ENCODE data around the gene TRAM2. TPM values are rescaled to one million over a fixed set of nuclear protein-coding genes. Genes with fewer than 3 reads are reported as not detected.

TRAM2 gene
- total and polyA plus RNA-seq, 2 donors (not counting 3 experiments of a cell fraction or from before 2014, with no cell fraction given), result 85.7 to 98.6 TPM

GRCh38 chr6:52499681-52500236 lies 77.1 kb downstream of the TRAM2 start:
- TF ChIP-seq JUN (IDR thresholded peaks at IDR 0.05; ENCODE audit: borderline replicate concordance, insufficient read depth, insufficient read length, low read depth), result no peak
- TF ChIP-seq POLR2A (IDR thresholded peaks at IDR 0.05; ENCODE audit: low read depth, low read length), result no peak
- no peak for TF ChIP-seq FOS (IDR thresholded peaks at IDR 0.05; ENCODE audit: borderline replicate concordance, insufficient read depth, low read length)
- no peak for TF ChIP-seq GATA2 (IDR thresholded peaks at IDR 0.05; ENCODE audit: insufficient read depth, insufficient read length, low read depth, low read length)
- intact Hi-C loops (cut with micrococcal nuclease), result loop anchor here (1.0 kb wide), 1 partner anchor 8 kb away; no protein-coding TSS in a partner anchor
- Histone ChIP-seq H4K20me1 (replicated peaks; ENCODE audit: control insufficient read depth, extremely low read depth, insufficient read depth, low read length) (no peaks in the 10 kb centered on the region), H3K27ac (ENCODE audit: insufficient read depth, low read depth, low read length) (no peak overlapping the region), H3K27me3 (ENCODE audit: control insufficient read depth in 2 of 2, insufficient read depth in 2 of 2, low read length in 2 of 2) (no peaks in the 10 kb centered on the region), H3K9ac (replicated peaks; ENCODE audit: extremely low read depth, insufficient read depth, low read length) (no peak overlapping the region), H3K4me3 (replicated peaks in 1 of 3; ENCODE audit: insufficient read depth in 1 of 3, low read depth in 1 of 3, low read length in 3 of 3) (no peak overlapping the region), H3K4me1 (ENCODE audit: control insufficient read depth, extremely low read depth, insufficient read depth, low read length) (peaks cover 20% of the 10 kb centered on the region), H3K9me3 (replicated peaks; ENCODE audit: control insufficient read depth, insufficient read depth, low read length) (no peaks in the 10 kb centered on the region), H3K4me2 (ENCODE audit: insufficient read depth, low read length) (no peak overlapping the region), H2AFZ (ENCODE audit: low read depth, low read length) (no peak overlapping the region), H3K79me2 (ENCODE audit: control insufficient read depth, insufficient read depth, low read length) (no peaks in the 10 kb centered on the region), H3K36me3 (ENCODE audit: control insufficient read depth in 2 of 2, extremely low read depth in 1 of 2, insufficient read depth in 2 of 2, low read length in 2 of 2) (peaks cover 6 to 32% of the 10 kb centered on the region in 2 experiments), H3K9me1 (replicated peaks; ENCODE audit: control insufficient read depth, extremely low read depth, insufficient read depth, low read length) (no peaks in the 10 kb centered on the region)
- FAIRE-seq, result no peak
- DNase-seq (ENCODE audit: low read depth, low spot score), result no peak
- ChIA-PET CTCF (interaction anchor here (0.8 to 2.0 kb wide), 5 partner anchors 23 to 84 kb away, joined by 3 to 4 read pairs (median 4); no protein-coding TSS in a partner anchor), POLR2A (no interaction called here)
- dilution Hi-C loops (cut with MboI; ENCODE audit: extremely low pct_ligation_motif_present, low sequenced_read_pairs), result no loop called here
- BruUV-seq (replicated peaks), result no TSS peak

DNA sequence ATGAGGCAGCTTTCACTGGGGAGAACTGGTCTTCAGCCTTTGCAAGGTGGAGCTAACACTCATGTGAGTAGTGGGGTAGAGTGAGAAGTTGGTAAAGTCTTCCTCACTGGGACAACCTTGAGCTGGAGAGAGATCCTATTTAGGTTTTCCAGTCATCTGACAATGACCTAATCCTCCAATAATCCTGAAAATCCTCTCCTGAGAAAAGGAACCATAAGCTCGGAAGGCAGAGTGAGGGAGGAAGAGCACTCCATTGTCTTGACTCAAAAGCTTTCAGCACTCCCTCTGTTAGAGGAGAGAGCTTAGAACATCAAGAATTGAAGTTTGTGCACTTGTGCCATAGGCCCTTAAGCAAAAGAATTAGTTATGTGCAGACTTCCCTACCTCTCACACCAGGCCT lies 77.8 kb downstream of the TRAM2 start:
- BruUV-seq (replicated peaks), result no TSS peak

More for the DNA sequence above, 77.8 kb downstream of the TRAM2 start:
- no peak for FAIRE-seq
- H3K9me3 ChIP-seq (replicated peaks; ENCODE audit: control insufficient read depth, insufficient read depth, low read length), result no peaks in the 10 kb centered on the region
- H3K27me3 ChIP-seq (ENCODE audit: control insufficient read depth in 2 of 2, insufficient read depth in 2 of 2, low read length in 2 of 2), result no peaks in the 10 kb centered on the region
- dilution Hi-C loops (cut with MboI; ENCODE audit: extremely low pct_ligation_motif_present, low sequenced_read_pairs), result no loop called here
- intact Hi-C loops (cut with micrococcal nuclease), result no loop called here
- TF ChIP-seq, protein P1, sequence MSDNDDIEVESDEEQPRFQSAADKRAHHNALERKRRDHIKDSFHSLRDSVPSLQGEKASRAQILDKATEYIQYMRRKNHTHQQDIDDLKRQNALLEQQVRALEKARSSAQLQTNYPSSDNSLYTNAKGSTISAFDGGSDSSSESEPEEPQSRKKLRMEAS (IDR thresholded peaks at IDR 0.05; ENCODE audit: insufficient read depth, insufficient read length), result no peak
- no peak for TF ChIP-seq EZH2 (IDR thresholded peaks at IDR 0.05; ENCODE audit: borderline replicate concordance, low read depth, low read length, severe bottlenecking)
- no peak for TF ChIP-seq MYC (IDR thresholded peaks at IDR 0.05; ENCODE audit: low read depth, low read length)
- TF ChIP-seq, protein P2, sequence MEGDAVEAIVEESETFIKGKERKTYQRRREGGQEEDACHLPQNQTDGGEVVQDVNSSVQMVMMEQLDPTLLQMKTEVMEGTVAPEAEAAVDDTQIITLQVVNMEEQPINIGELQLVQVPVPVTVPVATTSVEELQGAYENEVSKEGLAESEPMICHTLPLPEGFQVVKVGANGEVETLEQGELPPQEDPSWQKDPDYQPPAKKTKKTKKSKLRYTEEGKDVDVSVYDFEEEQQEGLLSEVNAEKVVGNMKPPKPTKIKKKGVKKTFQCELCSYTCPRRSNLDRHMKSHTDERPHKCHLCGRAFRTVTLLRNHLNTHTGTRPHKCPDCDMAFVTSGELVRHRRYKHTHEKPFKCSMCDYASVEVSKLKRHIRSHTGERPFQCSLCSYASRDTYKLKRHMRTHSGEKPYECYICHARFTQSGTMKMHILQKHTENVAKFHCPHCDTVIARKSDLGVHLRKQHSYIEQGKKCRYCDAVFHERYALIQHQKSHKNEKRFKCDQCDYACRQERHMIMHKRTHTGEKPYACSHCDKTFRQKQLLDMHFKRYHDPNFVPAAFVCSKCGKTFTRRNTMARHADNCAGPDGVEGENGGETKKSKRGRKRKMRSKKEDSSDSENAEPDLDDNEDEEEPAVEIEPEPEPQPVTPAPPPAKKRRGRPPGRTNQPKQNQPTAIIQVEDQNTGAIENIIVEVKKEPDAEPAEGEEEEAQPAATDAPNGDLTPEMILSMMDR (IDR thresholded peaks at IDR 0.05; ENCODE audit: extremely low read depth in 1 of 2, insufficient read depth in 1 of 2, low read depth in 1 of 2, low read length in 2 of 2), result no peak
- TF ChIP-seq FOS (IDR thresholded peaks at IDR 0.05; ENCODE audit: borderline replicate concordance, insufficient read depth, low read length), result no peak
- no peak for TF ChIP-seq POLR2A (IDR thresholded peaks at IDR 0.05; ENCODE audit: low read depth, low read length)
- no peak for TF ChIP-seq POLR2AphosphoS5 (IDR thresholded peaks at IDR 0.05; ENCODE audit: insufficient read depth, low read depth, low read length)
- no peak for TF ChIP-seq GATA2 (IDR thresholded peaks at IDR 0.05; ENCODE audit: insufficient read depth, insufficient read length, low read depth, low read length)
- no peak for TF ChIP-seq JUN (IDR thresholded peaks at IDR 0.05; ENCODE audit: borderline replicate concordance, insufficient read depth, insufficient read length, low read depth)
- H3K4me2 ChIP-seq (ENCODE audit: insufficient read depth, low read length), result no peak overlapping the region
- H3K36me3 ChIP-seq (ENCODE audit: control insufficient read depth in 2 of 2, extremely low read depth in 1 of 2, insufficient read depth in 2 of 2, low read length in 2 of 2), result peaks cover 6 to 31% of the 10 kb centered on the region in 2 experiments
- no peaks in the 10 kb centered on the region for H3K79me2 ChIP-seq (ENCODE audit: control insufficient read depth, insufficient read depth, low read length)
- no peak overlapping the region for H3K4me3 ChIP-seq (replicated peaks in 1 of 3; ENCODE audit: insufficient read depth in 1 of 3, low read depth in 1 of 3, low read length in 3 of 3)
- no peak overlapping the region for H2AFZ ChIP-seq (ENCODE audit: low read depth, low read length)
- ChIA-PET POLR2A (no interaction called here), CTCF (interaction anchor here (0.8 to 1.5 kb wide), 5 partner anchors 9 to 83 kb away, joined by 3 to 4 read pairs (median 4); no protein-coding TSS in a partner anchor)
- H3K4me1 ChIP-seq (ENCODE audit: control insufficient read depth, extremely low read depth, insufficient read depth, low read length), result peaks cover 12% of the 10 kb centered on the region
- H3K9me1 ChIP-seq (replicated peaks; ENCODE audit: control insufficient read depth, extremely low read depth, insufficient read depth, low read length), result no peaks in the 10 kb centered on the region
- H3K27ac ChIP-seq (ENCODE audit: insufficient read depth, low read depth, low read length), result no peak overlapping the region
- H3K9ac ChIP-seq (replicated peaks; ENCODE audit: extremely low read depth, insufficient read depth, low read length), result no peak overlapping the region
- no peaks in the 10 kb centered on the region for H4K20me1 ChIP-seq (replicated peaks; ENCODE audit: control insufficient read depth, extremely low read depth, insufficient read depth, low read length)
- no peak for DNase-seq (ENCODE audit: low read depth, low spot score)

Data from endothelial cell of umbilical vein (primary cell).